ENCODE results near the gene ITPK1.
"Not testable (repeated sequence)": the region's sequence is repeated elsewhere in the genome, so short reads cannot be mapped to it uniquely, and the experiment has no call there.

The ITPK1 gene

DNA sequence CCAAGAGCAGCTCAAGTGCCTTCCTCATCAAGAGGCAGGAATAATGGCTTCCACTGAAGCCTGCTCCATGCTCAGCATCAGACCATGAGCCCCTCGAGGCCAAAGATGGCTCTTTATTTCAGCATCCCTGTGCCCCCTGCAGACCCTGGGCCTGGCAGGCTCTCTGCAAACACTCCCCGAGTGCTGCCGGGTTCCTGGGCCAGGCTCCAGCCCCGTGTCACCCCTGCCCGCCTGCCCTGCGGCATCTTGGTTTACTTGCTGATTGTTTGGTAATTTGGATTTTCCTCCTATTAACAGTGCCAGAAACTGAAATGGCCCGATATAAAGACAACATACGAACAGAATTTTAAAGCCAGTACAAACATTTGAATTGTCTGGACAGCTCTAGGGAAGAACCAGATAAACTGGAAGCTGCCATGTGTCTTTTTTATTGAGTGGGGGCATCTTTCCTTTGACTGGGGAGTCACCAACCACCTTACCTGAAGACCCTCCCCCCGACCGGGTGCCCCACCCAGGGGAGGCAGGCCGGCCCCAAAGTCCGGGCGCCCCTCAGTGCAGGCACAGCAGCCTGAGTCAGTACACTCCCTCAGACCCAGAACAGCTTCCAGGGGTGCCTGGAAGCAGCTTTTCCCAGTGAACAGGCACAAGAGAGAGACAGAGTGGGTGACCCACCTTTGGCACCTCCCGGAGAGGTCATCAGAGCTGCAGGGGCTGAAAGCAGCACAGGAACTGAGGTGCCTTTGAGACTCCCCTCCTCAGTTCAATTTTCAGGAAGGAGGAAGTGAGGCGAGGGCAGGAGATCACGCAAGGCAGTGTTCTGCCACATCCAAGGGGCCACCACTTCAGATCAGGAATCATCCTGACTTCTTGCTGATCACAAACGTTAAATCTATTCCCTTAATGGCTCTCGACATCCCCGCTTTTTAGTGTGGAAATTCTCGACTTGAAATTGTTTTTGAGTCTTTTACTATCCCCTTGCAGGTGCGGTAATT is 30.6 kb downstream of the ITPK1 start:
- no peak for DNase-seq (ENCODE audit: low read depth in 2 of 2)

DNA sequence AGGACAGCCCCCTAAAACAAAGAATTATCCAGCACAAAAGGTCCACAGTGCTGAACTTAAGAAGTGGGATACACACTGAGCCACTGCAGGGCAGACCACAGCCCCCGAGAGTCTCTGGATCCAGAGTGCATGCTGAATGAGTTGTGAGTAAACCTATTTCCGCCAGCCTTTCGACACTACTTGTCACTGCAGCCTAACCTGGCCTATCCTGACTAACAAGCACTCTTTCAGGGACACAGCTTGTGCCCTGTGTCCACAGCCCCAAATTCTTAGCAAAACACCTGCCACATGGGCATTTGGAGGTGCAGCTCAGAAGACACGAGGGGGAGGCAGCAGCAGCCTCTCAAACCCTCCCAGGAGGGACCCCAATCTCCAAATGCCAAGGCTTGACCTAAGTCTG is 31.3 kb downstream of the ITPK1 start:
- DNase-seq (ENCODE audit: low read depth in 2 of 2) = no peak

DNA sequence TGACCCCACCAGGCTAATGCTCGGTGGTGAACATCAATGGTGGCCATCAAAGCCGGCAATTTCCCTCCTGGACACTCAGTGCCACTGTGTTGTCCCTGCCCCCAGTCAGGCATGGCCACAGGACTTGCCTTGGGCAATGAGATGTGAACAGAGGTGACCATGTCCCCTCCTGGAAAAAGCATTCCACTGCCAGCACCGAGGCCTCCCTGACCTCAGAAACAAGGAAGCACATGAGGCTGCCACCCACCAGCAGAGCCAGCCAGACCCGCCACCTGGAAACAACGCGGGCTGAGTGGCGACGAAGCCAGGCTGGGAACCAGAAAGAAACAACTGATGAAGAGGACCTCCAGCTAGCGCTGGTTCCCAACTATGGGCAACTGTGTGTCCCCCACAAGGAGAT is 31.8 kb downstream of the ITPK1 start:
- DNase-seq (ENCODE audit: low read depth in 2 of 2) = no peak

DNA sequence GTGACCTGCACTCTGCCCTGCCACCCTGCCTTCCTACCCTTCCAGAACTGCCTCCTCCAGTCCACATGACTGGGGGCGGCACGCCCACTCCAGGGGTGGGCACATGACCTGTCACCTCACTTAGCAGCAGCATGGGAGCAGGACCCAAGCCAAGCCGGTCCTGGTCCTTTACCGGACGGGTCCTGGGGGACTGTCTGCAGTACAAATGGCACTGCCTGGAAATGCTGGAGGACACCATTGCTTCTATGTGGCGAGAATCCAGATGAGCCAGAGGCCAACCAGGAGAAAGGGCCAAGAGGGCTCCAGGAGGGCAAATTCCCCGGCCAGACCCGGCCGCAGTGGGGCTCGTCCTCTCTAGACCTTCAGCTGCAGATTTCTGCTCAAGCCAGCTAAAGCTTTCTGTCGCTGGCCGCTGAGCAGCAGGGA is 33.1 kb downstream of the ITPK1 start:
- DNase-seq (ENCODE audit: low read depth in 2 of 2) = no peak

DNA sequence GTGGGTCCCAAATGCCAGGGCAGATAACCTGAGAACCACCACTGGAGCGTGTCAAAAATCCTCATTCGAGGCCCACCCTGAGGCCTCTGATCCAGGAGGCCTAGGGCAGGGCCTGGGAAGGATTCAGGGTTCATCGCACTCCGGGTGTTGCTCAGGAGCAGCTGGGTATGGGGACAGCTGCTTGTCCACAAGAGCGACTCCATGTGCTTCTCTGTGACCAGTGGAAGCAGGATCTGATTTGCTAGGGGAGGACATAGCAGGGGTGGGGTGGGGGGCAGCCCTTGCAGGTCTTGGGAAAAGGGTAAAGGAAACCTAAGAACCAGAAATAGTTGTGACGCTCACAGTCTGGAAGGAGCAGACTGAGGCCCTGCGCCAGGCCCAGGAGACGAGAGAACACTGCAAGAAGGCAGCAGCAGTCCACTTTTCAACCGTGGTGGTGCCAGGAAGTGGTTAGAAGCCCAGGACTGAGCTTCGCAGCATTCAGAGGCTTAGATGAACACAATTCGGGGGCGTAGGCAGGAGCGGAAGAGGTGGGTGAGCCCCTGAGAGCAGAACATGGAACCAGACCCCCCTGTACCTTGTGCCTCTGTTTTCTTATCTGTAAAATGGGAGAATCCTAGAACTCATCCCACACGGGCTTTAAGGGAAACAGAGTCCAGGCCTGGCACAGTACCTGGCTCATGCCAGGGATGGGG is 33.7 kb downstream of the ITPK1 start:
- DNase-seq (ENCODE audit: low read depth in 2 of 2) = peak; percentile 50 to 63

DNA sequence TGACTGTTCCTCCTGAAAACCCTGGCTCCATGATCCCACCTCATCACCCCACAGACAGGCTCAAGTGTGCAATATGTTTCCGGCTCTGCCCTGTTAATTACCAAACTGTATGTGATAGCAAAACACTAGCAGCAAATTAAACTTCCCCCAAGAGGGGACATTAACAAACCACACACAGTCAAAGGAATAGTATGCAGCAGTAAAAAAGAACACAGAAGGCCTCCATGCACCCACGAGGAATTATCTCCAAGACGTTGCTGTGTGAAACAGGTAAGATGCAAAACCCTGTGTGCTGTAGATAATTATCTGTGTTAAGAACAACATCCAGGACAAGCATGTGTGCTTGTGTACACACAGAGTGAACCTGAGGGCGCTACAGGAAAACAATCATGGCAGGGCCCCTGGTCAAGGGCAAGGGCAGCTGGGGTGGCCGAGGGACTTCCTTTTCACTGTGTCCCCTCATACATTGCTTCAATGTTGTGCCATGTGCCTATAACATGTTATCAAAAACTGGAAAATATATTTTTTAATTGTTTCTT is 35.8 kb downstream of the ITPK1 start:
- no peak for DNase-seq (ENCODE audit: low read depth in 2 of 2)

DNA sequence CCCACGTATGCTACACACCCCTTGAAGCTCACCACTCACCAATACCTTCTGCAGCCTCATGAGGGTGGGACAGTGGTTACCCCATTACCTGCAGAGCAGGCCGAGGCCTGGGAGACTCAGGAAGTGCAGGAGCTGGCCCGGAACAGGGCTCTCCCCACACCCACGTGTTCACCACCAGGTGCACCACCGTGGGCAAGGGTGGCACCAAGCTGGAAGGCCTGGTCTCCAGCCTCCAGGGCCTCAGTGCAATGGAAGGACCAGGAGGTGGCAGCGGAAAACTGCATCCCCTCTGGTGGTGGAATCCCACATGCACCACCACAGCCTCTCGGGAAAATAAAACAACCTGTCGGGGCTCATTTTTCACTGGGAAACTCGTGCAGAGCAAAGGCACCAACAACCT is 36.4 kb downstream of the ITPK1 start:
- no peak for DNase-seq (ENCODE audit: low read depth in 2 of 2)

DNA sequence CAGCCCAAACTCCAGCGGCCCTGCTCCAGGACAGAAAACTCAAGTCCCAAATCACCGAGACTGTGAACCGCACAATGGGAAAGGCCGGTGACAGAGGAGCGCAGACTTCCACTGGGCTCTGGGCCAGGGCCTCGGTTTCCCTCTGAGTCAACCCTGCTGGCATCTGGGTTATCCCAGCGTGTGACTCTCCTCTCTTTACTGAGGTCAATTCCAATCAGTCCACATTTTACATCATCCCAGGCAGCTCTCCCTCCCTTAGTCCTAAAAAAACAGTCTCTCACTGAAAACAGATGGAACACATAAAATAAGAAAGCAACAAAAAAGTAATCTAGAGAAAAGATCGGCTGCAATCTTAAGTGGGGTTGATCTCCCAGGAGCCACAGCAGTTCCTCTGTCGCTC is 36.9 kb downstream of the ITPK1 start:
- no peak for DNase-seq (ENCODE audit: low read depth in 2 of 2)

DNA sequence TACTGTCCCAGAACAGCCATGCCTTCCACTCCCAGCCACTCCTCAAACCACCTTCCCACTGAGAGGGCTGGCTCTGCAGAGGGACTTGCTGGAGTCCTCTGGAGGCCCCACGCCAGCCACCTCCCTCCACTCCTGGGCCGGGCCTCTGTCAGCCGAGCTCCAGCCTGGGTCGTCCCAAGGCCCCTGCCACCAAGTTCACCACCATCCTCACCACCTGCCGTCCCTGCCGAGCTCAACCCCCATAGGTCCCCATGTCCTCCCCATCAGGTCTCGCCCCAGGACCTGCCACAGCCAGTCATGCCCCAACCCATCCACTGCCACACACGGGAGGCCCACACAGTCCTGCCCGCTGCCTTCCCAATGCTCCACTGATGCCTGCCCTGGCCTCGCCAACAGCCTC is 39.0 kb downstream of the ITPK1 start:
- DNase-seq (ENCODE audit: low read depth in 2 of 2) = no peak

DNA sequence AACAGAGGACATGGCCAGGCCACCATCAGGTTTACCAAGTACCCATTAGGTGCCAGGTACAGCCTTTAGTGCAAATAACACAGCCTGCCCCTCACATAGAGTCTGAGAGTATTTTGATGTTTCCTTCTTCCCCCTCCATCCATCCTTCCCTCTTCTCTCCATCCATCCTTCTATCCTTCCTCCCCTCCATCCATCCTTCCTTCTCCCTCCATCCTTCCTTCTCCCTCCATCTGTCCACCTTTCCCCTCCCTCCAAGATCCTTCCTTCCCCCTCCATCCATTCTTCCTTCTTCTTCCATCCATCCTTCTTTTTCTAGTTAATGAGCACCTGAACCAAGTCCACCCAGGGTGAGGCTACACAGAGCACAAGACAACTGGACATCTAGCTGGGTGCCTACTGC is 39.8 kb downstream of the ITPK1 start:
- no peak for DNase-seq (ENCODE audit: low read depth in 2 of 2)

DNA sequence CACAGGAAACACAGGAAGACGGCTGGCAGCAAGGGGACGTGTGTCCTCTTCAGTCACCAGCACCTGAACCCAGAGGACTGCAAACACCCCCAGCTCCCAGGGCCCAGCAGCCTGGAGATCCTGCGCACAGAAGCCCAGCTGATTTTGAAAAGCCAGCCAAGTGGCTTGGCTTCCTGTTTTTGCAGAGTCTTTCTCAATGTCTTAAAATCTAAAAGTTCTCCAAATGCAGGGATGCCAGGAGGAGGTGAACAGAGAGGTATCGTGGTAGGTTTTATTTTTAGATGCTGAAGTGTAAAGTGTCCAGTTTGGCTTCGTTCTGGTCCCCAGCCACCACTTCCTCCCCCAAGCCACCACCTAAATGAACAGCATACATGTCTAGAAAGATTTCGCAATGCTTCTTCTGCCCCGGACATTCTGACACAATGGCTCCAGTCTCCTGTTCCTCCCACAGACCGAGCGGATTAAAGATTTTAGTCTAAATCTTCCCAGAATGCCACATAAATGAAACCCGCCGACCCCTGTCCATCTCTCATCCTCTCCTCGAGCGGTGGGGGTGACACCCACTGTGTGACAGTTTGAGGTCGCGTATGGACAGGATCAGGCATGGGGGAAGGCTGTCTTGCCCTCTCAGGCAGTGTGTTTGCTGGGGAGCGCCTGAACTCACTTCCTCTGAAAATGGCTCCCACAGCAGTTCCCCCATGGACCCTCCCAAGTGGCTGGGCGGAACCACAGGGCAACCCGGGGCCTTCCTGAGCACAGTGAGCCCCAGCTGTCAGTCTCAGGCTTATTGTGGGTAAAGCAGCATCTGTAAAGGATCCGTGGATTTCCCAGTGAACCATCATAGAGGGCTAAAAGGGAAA is 41.6 kb downstream of the ITPK1 start:
- no peak for DNase-seq (ENCODE audit: low read depth in 2 of 2)

DNA sequence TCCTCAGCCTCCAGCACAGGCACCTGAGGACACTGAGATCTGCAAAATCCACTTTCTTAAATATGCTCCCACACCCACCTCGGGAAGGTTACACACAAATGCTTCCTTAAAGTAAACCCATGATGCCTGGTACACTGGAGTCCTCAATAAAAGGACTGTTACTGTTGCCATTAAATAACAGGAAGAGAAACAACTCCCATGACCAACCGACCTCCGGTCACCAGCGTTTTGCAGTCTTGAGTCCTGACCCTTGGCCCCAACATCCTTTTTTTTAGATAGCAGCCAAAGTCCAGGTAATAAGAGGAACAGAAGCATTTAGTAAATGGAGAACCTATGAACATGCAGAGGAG is 42.4 kb downstream of the ITPK1 start:
- no peak for DNase-seq (ENCODE audit: low read depth in 2 of 2)

DNA sequence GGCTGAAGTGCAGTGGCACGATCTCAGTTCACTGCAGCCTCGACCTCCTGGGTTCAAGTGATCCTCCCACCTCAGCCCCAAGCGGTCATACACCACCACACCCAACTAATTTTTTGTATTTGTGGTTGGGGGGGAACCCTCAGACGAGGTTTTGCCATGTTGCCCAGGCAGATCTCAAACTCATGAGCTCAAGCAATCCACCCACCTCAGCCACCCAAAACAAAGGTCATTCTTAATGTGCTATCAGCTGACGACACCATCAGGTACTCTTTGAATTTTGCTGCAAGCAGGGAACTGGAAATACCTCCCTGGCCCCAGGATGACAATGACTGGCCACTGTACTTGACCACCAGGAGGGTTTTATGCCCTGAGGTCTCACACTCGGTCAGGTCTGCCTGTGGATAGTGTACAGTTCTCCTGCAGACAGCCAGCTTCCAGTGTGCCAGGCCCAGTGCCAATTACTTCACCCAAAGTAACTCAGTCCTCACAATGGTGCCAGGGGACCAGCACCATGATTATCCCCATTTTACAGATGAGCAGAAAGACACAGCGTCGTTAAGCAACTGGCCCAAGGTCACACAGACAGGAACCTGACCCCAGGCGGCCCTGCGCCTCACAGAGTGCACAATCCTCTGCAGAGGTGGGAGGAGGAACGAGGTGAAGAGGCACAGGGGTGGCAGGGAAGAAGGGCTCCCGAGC is 42.9 kb downstream of the ITPK1 start:
- DNase-seq (ENCODE audit: low read depth in 2 of 2) = no peak

DNA sequence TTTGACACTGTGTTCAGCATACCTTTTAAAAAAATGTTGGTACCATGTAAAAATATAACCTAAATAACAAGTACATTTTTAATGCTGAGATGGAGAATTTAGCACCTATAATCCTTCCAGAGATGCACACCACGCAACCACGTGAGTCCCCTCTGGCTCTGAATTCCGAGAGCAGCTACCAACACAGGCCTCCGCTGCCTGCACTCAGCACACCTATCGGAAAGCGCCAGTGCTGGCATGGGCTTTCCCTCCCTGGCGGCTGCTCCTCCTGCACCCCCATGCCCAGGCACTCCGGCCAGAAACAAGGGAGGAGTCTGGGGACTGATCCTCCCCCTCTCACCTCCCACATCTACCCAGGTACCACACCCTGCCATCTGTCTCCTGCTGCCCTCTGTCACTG is 47.0 kb downstream of the ITPK1 start:
- DNase-seq (ENCODE audit: low read depth in 2 of 2) = no peak

DNA sequence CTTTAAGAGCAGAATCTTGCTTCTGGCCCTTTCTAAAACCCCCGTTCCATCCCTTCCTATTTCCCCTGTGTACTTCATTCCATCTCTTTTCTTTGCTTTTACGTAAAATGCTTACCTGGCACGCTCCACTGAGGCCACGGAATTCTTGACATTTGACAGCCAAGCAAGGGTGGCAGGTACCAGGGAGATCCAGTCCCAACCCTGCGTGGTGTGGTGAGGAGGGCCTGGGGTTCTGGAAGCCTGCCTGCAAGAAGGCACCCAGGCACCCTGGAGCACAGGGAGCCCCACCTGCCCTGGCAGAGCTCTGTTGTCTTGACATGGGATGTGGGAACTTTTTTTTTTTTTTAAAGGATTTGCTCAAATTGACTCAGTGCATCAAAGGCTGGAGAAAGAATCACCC is 48.6 kb downstream of the ITPK1 start:
- DNase-seq (ENCODE audit: low read depth in 2 of 2) = no peak

DNA sequence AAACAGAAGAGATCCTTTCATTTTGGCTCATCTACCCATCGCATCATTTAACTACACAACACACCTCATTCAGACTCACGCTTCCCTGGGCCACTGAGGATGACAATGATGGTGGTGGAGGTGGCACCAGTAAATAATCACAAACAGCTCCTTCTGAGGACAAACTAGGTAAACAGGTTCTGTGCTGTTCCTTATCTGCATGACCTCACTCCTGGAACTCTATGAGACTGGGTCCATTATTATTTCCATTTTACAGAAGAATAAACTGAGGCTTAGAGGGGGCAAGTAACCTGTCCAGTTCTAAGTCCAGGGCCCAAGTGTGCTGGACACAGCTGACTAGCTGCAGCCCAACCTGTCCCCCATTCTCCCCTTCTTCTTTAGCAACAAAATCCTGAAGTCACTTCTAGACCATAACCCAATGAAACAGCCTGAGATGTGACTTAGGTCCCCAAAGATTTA is 50.4 kb downstream of the ITPK1 start:
- DNase-seq (ENCODE audit: low read depth in 2 of 2) = no peak

DNA sequence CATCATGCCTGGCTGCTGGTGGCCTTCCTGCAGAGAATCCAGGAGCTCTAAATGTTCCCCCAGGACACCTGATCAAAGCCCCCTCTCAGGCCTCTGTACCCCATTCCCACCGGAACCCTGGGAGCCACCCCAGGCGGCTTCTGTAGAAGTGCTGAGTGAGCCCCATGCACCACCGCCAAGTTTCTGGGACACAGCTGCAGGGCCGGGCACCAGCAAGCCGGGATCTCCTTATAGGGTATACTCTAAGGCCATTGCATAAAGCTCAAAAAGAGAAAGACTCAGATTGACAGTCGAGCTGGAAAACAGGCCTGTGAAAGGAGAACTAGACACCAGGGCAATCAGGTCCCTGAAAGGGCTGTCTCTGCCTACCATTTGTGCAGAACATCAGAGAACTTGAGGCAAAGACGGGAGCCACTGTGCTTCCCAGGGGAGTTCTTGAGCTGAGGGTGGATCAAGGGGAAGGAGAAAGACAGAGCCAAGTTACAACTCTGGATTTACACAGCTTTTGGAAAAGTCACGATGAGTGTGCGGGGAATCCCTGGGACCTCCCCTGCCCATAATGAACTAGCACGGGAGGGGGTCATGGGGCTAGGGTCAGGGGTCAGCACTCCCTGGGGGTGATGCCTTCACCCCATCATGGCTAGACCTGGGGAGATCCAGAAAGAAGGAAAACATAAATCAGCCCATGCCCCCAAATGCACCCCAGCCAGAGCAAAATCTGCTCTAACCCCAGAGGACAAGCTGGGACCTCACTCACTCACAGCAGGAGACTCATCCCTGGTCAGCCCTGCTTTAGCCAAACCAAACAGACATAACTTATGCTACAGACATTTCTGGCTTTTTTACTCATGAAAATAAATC is 51.1 kb downstream of the ITPK1 start:
- no peak for DNase-seq (ENCODE audit: low read depth in 2 of 2)

DNA sequence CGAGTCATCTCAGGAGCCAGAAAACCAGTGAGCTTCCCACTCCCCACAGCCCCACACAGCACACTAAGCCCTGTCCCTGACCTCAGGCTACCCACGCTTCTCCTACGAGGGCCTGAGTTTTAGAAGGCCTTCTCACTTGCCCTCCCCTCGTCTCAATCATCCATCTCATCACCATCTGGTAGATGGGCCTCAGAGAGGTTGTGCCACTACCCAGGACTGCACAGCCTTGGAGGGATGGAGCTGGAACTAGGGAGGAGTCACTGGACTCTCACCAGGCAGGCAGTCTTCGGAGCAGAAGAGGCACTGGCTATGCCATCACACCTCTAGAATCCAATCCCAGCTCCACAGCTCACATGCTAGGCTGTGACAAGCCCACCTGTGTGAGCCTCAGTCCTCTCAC is 52.3 kb downstream of the ITPK1 start:
- no peak for DNase-seq (ENCODE audit: low read depth in 2 of 2)

DNA sequence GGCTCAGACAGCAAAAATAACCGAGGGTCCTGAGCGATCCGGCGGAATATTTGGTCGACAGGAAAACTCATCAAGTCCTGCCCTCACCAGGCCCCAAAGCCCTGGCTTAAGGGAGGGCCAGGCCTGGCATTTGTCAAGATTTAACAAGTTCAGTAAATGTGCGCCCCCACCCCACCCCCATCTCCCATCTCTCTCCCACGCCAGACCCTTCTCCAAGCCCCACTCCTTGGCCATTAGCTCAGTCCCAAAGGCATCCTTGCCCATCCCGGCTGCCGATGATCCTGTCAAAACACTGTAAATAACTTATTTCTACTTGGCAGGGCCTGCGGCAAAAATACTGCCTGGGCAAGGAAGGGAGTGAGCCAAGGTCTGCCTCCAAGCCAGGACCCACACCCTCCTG is 52.8 kb downstream of the ITPK1 start:
- no peak for DNase-seq (ENCODE audit: low read depth in 2 of 2)

DNA sequence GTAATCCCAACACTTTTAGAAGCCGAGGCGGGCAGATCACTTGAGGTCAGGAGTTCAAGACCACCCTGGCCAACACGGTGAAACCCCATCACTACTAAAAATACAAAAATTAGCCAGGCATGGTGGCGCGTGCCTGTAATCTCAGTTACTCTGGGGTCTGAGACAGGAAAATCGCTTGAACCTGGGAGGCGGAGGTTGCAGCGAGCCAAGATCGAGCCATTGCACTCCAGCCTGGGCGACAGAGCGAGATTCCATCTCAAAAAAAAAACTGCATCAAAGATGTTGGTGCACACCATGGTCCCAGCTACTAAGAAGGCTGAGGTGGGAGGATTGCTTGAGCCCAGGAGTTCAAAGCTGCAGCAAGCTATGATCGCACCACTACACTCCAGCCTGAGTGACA is 53.7 kb downstream of the ITPK1 start:
- not testable (repeated sequence) for DNase-seq (ENCODE audit: low read depth in 2 of 2)
